KMS-11 (cell line): ENCODE data around the gene MPZL1.
"Not testable (repeated sequence)": the region's sequence is repeated elsewhere in the genome, so short reads cannot be mapped to it uniquely, and the experiment has no call there.

Source experiments
- H2AFZ ChIP-seq: fragments of 200-600 bp; sonication (generic); 2 replicates; pipeline ENCODE4 v1.6.1; 2016; ENCODE audit warnings: antibody characterized with exemption, mixed run types, low read depth
- H3K27ac ChIP-seq: fragments of 200-600 bp; sonication (generic); 2 replicates; pipeline ENCODE4 v1.6.1; 2016; ENCODE audit warnings: mild to moderate bottlenecking, mixed run types
- H3K27me3 ChIP-seq: fragments of 200-600 bp; sonication (generic); 2 replicates; pipeline ENCODE4 v1.6.1; 2017; ENCODE audit warnings: mild to moderate bottlenecking, low read depth, mixed run types, moderate library complexity; ENCODE audit not compliant: insufficient read depth
- H3K36me3 ChIP-seq: fragments of 200-600 bp; sonication (generic); 2 replicates; pipeline ENCODE4 v1.6.1; 2017; ENCODE audit warnings: mild to moderate bottlenecking, mixed run types; ENCODE audit not compliant: insufficient read depth
- H3K4me1 ChIP-seq: fragments of 200-600 bp; sonication (generic); 2 replicates; pipeline ENCODE4 v1.6.1; 2016; ENCODE audit warnings: mild to moderate bottlenecking, low read depth, mixed run types; ENCODE audit not compliant: poor library complexity, severe bottlenecking
- H3K4me2 ChIP-seq: fragments of 200-600 bp; sonication (generic); 2 replicates; pipeline ENCODE4 v1.7.0; 2016; ENCODE audit warnings: mild to moderate bottlenecking, mixed run types
- H3K4me3 ChIP-seq: fragments of 200-600 bp; sonication (generic); IDR thresholded peaks from 2 replicates; pipeline ENCODE4 v1.6.1; 2017; ENCODE audit warnings: low read depth, low read length, mixed read lengths; ENCODE audit not compliant: insufficient read depth
- H3K79me2 ChIP-seq: fragments of 200-600 bp; sonication (generic); 2 replicates; pipeline ENCODE4 v1.6.1; 2016; ENCODE audit warnings: low read depth, mixed run types; ENCODE audit not compliant: insufficient read depth
- H3K9ac ChIP-seq: fragments of 200-600 bp; sonication (generic); 2 replicates; pipeline ENCODE4 v1.6.1; 2016; ENCODE audit warnings: mild to moderate bottlenecking, mixed run types
- H4K20me1 ChIP-seq: fragments of 200-600 bp; sonication (generic); 2 replicates; pipeline ENCODE4 v1.6.1; 2016; ENCODE audit warnings: mild to moderate bottlenecking, mixed run types; ENCODE audit not compliant: insufficient read depth
- CTCF ChIP-seq: fragments of 200-600 bp; sonication (generic); conservative IDR thresholded peaks from 2 replicates; pipeline ENCODE4 v1.6.1; 2017; ENCODE audit warnings: low read depth, mild to moderate bottlenecking, antibody characterized with exemption, low read length, moderate library complexity, mixed read lengths

Gene MPZL1

GRCh38 chr1:167803358-167804207, 81.8 kb downstream of the MPZL1 start:
- H3K27me3 ChIP-seq, result no peaks in the 10 kb centered on the region
- H3K27ac ChIP-seq, result no peak overlapping the region
- peak overlapping the region; percentile 11; the same call in 1 of the 2 replicates for H3K4me2 ChIP-seq
- peak overlapping the region; percentile 50 for H2AFZ ChIP-seq
- peak; percentile 100 for TF ChIP-seq CTCF
- no peaks in the 10 kb centered on the region for H4K20me1 ChIP-seq
- no peaks in the 10 kb centered on the region for H3K79me2 ChIP-seq
- no peak overlapping the region for H3K9ac ChIP-seq
- H3K4me3 ChIP-seq, result peak overlapping the region; percentile 55
- H3K36me3 ChIP-seq, result no peaks in the 10 kb centered on the region
- peaks cover 8% of the 10 kb centered on the region for H3K4me1 ChIP-seq

- no peak overlapping the region for H3K4me3 ChIP-seq
- no peak for TF ChIP-seq CTCF
These were observed 83.3 kb downstream of the MPZL1 start for GRCh38 chr1:167805041-167805556.

GRCh38 chr1:167806235-167806634, 84.5 kb downstream of the MPZL1 start:
- not testable (repeated sequence) for H4K20me1 ChIP-seq

More at GRCh38 chr1:167805041-167805556, 83.3 kb downstream of the MPZL1 start:
- Histone ChIP-seq H3K27me3 (no peaks in the 10 kb centered on the region), H3K27ac (no peak overlapping the region), H4K20me1 (no peaks in the 10 kb centered on the region), H2AFZ (no peak overlapping the region), H3K36me3 (no peaks in the 10 kb centered on the region), H3K79me2 (no peaks in the 10 kb centered on the region), H3K9ac (no peak overlapping the region), H3K4me2 (no peak overlapping the region), H3K4me1 (peaks cover 10% of the 10 kb centered on the region)

GRCh38 chr1:167806676-167807075, 84.9 kb downstream of the MPZL1 start:
- H2AFZ ChIP-seq, H3K4me3 ChIP-seq, H3K36me3 ChIP-seq, H3K9ac ChIP-seq, H4K20me1 ChIP-seq, H3K79me2 ChIP-seq, H3K27me3 ChIP-seq, H3K27ac ChIP-seq, H3K4me2 ChIP-seq: not testable (repeated sequence)
- H3K4me1 ChIP-seq, result peaks cover 10% of the 10 kb centered on the region

More at GRCh38 chr1:167806235-167806634, 84.5 kb downstream of the MPZL1 start:
- H3K79me2 ChIP-seq, H3K27ac ChIP-seq, H3K9ac ChIP-seq, H3K4me3 ChIP-seq, H3K36me3 ChIP-seq, H3K27me3 ChIP-seq, H2AFZ ChIP-seq, H3K4me2 ChIP-seq: not testable (repeated sequence)
- H3K4me1 ChIP-seq, result peaks cover 10% of the 10 kb centered on the region

GRCh38 chr1:167808104-167808503, 86.3 kb downstream of the MPZL1 start:
- no peaks in the 10 kb centered on the region for H3K27me3 ChIP-seq
- H3K4me1 ChIP-seq, result peaks cover 8% of the 10 kb centered on the region
- no peaks in the 10 kb centered on the region for H4K20me1 ChIP-seq
- H3K4me2 ChIP-seq, result no peak overlapping the region
- no peak overlapping the region for H3K4me3 ChIP-seq
- no peaks in the 10 kb centered on the region for H3K79me2 ChIP-seq
- no peak overlapping the region for H3K27ac ChIP-seq
- TF ChIP-seq CTCF, result no peak
- H2AFZ ChIP-seq, result no peak overlapping the region
- no peak overlapping the region for H3K9ac ChIP-seq
- H3K36me3 ChIP-seq, result no peaks in the 10 kb centered on the region
